ENCODE data around the gene DNHD1. TPM values are rescaled to one million over a fixed set of nuclear protein-coding genes. Genes with fewer than 3 reads are reported as not detected.

Gene DNHD1
- total and polyA plus RNA-seq, 9 of the 15 experiments (the other 6 are each of a cell fraction or from before 2014, with no cell fraction given) = 0.82 to 9.7 (median 3.8) TPM

- no peak for TF ChIP-seq ZNF780A (CRISPR knock-in tag; IDR thresholded peaks at IDR 0.05)
- TF ChIP-seq SRSF9 (IDR thresholded peaks at IDR 0.05; ENCODE audit: borderline replicate concordance, low read depth, low read length) = no peak
- peak; percentile 94 to 96 for TF ChIP-seq RAD21 (CRISPR knock-in tag; conservative IDR thresholded peaks at IDR 0.05 in 1 of 2, IDR thresholded peaks at IDR 0.05 in 1 of 2)
- TF ChIP-seq MAFG (tag; conservative IDR thresholded peaks at IDR 0.05) = no peak
- TF ChIP-seq RFX5 (IDR thresholded peaks at IDR 0.05; ENCODE audit: low read depth, low read length) = no peak
- no peak for TF ChIP-seq POLR3G (IDR thresholded peaks at IDR 0.05; ENCODE audit: extremely low read depth, insufficient read length, insufficient replicate concordance)
- TF ChIP-seq ZNF212 (CRISPR knock-in tag; IDR thresholded peaks at IDR 0.05) = no peak
- TF ChIP-seq RBM14 (IDR thresholded peaks at IDR 0.05; ENCODE audit: borderline replicate concordance, insufficient read depth, low read depth, low read length) = no peak
- no peak for TF ChIP-seq POLR2H (tag; IDR thresholded peaks at IDR 0.05; ENCODE audit: low read depth)
- TF ChIP-seq ARID3A (IDR thresholded peaks at IDR 0.05; ENCODE audit: borderline replicate concordance, low read depth, low read length) = peak; percentile 96
- no peak for TF ChIP-seq LARP7 (IDR thresholded peaks at IDR 0.05)
- no peak for TF ChIP-seq ZBTB49 (CRISPR knock-in tag; IDR thresholded peaks at IDR 0.05; ENCODE audit: borderline replicate concordance)
- TF ChIP-seq CEBPB (tag; IDR thresholded peaks at IDR 0.05) = no peak
- no peak for TF ChIP-seq FOXM1 (IDR thresholded peaks at IDR 0.05; ENCODE audit: low read depth)
- TF ChIP-seq FOXM1 (CRISPR knock-in tag; IDR thresholded peaks at IDR 0.05; ENCODE audit: low read depth) = no peak
- TF ChIP-seq CTBP1 (IDR thresholded peaks at IDR 0.05; ENCODE audit: borderline replicate concordance) = no peak
- TF ChIP-seq TAF7 (tag; IDR thresholded peaks at IDR 0.05) = no peak
- TF ChIP-seq CGGBP1 (CRISPR knock-in tag; IDR thresholded peaks at IDR 0.05) = no peak
- TF ChIP-seq ZNF551 (CRISPR knock-in tag; IDR thresholded peaks at IDR 0.05) = no peak
Observed at GRCh38 chr11:6531267-6531752, 34.2 kb downstream of the DNHD1 start (continued).
